ENCODE measurements around the gene TRDMT1.

- TF ChIP-seq CTCF (IDR thresholded peaks at IDR 0.05) (no peak), POLR2A (IDR thresholded peaks at IDR 0.05) (no peak)
Measured at GRCh38 chr10:17143055-17143690, 58.3 kb downstream of the TRDMT1 start.

Data from testis (tissue), 2 donors.